Common myeloid progenitor, CD34-positive (primary cell): Measurements from ENCODE around the gene HMX1.

ENCODE experiments used
- CTCF ChIA-PET: fragments of 350-600 bp; sonication (Branson Sonifier 250); formaldehyde crosslinking; loops from one replicate; lab custom pipeline; 2021; ENCODE audit warnings: antibody characterized with exemption; lab: Charles Lee
- POLR2A ChIA-PET: fragments of 350-600 bp; sonication (Branson Sonifier 250); formaldehyde crosslinking; loops from one replicate; lab custom pipeline; 2021; ENCODE audit warnings: antibody characterized with exemption; lab: Charles Lee
- DNase-seq, 3 donors: peaks; one replicate each; pipeline versions ENCODE4 v3.0.0 to v3.0.0-alpha.2; 2013
- H3K27ac ChIP-seq, 2 experiments: 1 replicate in 1 of 2; 2 replicates in 1 of 2; pipeline ENCODE4 v1.7.0; 2013; ENCODE audit warnings: inconsistent platforms in 2 of 2, low read length in 2 of 2, mild to moderate bottlenecking in 2 of 2, low read depth in 1 of 2, moderate library complexity in 1 of 2; ENCODE audit not compliant: severe bottlenecking in 2 of 2, insufficient read depth in 1 of 2, poor library complexity in 1 of 2
- H3K27me3 ChIP-seq, 5 experiments: replicated peaks in 2 of 5; 1 replicate in 3 of 5; 2 replicates in 2 of 5; pipeline versions ENCODE4 v1.6.1 to v1.7.0; 2013; ENCODE audit warnings: low read length in 4 of 5, mild to moderate bottlenecking in 2 of 5, moderate library complexity in 2 of 5, inconsistent platforms in 1 of 5; ENCODE audit not compliant: insufficient read depth in 5 of 5, control insufficient read depth in 4 of 5
- H3K36me3 ChIP-seq, 4 experiments: 1 replicate in 2 of 4; 2 replicates in 2 of 4; pipeline versions ENCODE4 v1.6.1 to v1.7.0; 2013; ENCODE audit warnings: low read length in 3 of 4, control low read depth in 1 of 4, mild to moderate bottlenecking in 1 of 4; ENCODE audit not compliant: control insufficient read depth in 4 of 4, insufficient read depth in 4 of 4
- H3K4me1 ChIP-seq, 4 experiments: 1 replicate in 3 of 4; 2 replicates in 1 of 4; pipeline versions ENCODE4 v1.6.1 to v1.7.1; 2013; ENCODE audit warnings: low read length in 3 of 4, mild to moderate bottlenecking in 3 of 4, control low read depth in 1 of 4, inconsistent platforms in 1 of 4, moderate library complexity in 1 of 4; ENCODE audit not compliant: control insufficient read depth in 4 of 4, insufficient read depth in 4 of 4; ENCODE audit errors: control extremely low read depth in 1 of 4
- H3K4me3 ChIP-seq, 7 experiments: 1 replicate in 4 of 7; 2 replicates in 3 of 7; pipeline versions ENCODE4 v1.5.1 to v1.7.0; 2013; ENCODE audit warnings: mild to moderate bottlenecking in 7 of 7, low read length in 6 of 7, moderate library complexity in 6 of 7, inconsistent platforms in 2 of 7, low read depth in 2 of 7, control low read depth in 1 of 7; ENCODE audit not compliant: insufficient read depth in 4 of 7, control insufficient read depth in 1 of 7; ENCODE audit errors: extremely low read depth in 1 of 7
- H3K9me3 ChIP-seq, 5 experiments: 1 replicate in 4 of 5; 2 replicates in 1 of 5; pipeline versions ENCODE4 v1.6.1 to v1.7.1; 2013; ENCODE audit warnings: low read length in 4 of 5, mild to moderate bottlenecking in 2 of 5, inconsistent platforms in 1 of 5, low read depth in 1 of 5, moderate library complexity in 1 of 5; ENCODE audit not compliant: control insufficient read depth in 4 of 5, insufficient read depth in 2 of 5; ENCODE audit errors: control extremely low read depth in 1 of 5
- WGBS: methylation state at CpG from one replicate; pipeline ENCODE4 v1.1.5; 2013; ENCODE audit not compliant: insufficient coverage; 5-methylcytosine and 5-hydroxymethylcytosine counted together

HMX1 gene

GRCh38 chr4:8850074-8850829 is 21.4 kb downstream of the HMX1 start:
- WGBS, result 91% methylated on average over 22 of the region's 23 CpGs
- CTCF ChIA-PET, result no interaction called here

GRCh38 chr4:8849266-8850073 is 22.2 kb downstream of the HMX1 start:
- Histone ChIP-seq H3K4me1 (no peaks in the 10 kb centered on the region), H3K27ac (no peak overlapping the region), H3K4me3 (no peak overlapping the region), H3K36me3 (no peaks in the 10 kb centered on the region), H3K9me3 (peaks cover 0 to 9% (median 6%) of the 10 kb centered on the region in 5 experiments), H3K27me3 (peaks cover 5 to 95% (median 30%) of the 10 kb centered on the region in 5 experiments)
- ChIA-PET POLR2A (no interaction called here), CTCF (interaction anchor here (0.9 kb wide), 1 partner anchor 49 kb away, joined by 3 read pairs; no protein-coding TSS in a partner anchor)
- no peak for DNase-seq
- 66% methylated on average over 13 of the region's 18 CpGs for WGBS

More at GRCh38 chr4:8850074-8850829, 21.4 kb downstream of the HMX1 start:
- Histone ChIP-seq H3K9me3 (peaks cover 0 to 9% (median 6%) of the 10 kb centered on the region in 5 experiments), H3K27me3 (peaks cover 5 to 97% (median 33%) of the 10 kb centered on the region in 5 experiments), H3K4me1 (no peaks in the 10 kb centered on the region), H3K27ac (no peak overlapping the region), H3K4me3 (no peak overlapping the region), H3K36me3 (no peaks in the 10 kb centered on the region)
- POLR2A ChIA-PET, result no interaction called here
- no peak for DNase-seq

GRCh38 chr4:8848507-8849265 is 23.0 kb downstream of the HMX1 start:
- H3K27ac ChIP-seq, result no peak overlapping the region
- no peaks in the 10 kb centered on the region for H3K4me1 ChIP-seq
- H3K27me3 ChIP-seq, result peaks cover 5 to 87% (median 25%) of the 10 kb centered on the region in 5 experiments
- H3K36me3 ChIP-seq, result no peaks in the 10 kb centered on the region
- peaks cover 0 to 15% (median 10%) of the 10 kb centered on the region in 5 experiments for H3K9me3 ChIP-seq
- WGBS, result 75% methylated on average over 12 of the region's 14 CpGs
- no peak for DNase-seq
- POLR2A ChIA-PET, result no interaction called here
- no peak overlapping the region for H3K4me3 ChIP-seq
- CTCF ChIA-PET, result interaction anchor here (0.9 kb wide), 1 partner anchor 50 kb away, joined by 3 read pairs; no protein-coding TSS in a partner anchor

GRCh38 chr4:8847764-8848163 is 23.9 kb downstream of the HMX1 start:
- peaks cover 5 to 81% (median 25%) of the 10 kb centered on the region in 5 experiments for H3K27me3 ChIP-seq
- CTCF ChIA-PET, result no interaction called here
- DNase-seq, result no peak
- WGBS, result 18% methylated on average over 7 of the region's 10 CpGs
- no peaks in the 10 kb centered on the region for H3K36me3 ChIP-seq
- no peaks in the 10 kb centered on the region for H3K4me1 ChIP-seq
- H3K4me3 ChIP-seq, result no peak overlapping the region
- H3K9me3 ChIP-seq, result peaks cover 0 to 16% (median 8%) of the 10 kb centered on the region in 5 experiments
- no peak overlapping the region for H3K27ac ChIP-seq
- POLR2A ChIA-PET, result no interaction called here

- H3K36me3 ChIP-seq, result no peaks in the 10 kb centered on the region
- peaks cover 5 to 77% (median 23%) of the 10 kb centered on the region in 5 experiments for H3K27me3 ChIP-seq
- no peak for DNase-seq
- ChIA-PET CTCF (no interaction called here), POLR2A (no interaction called here)
- H3K27ac ChIP-seq, result no peak overlapping the region
- H3K4me1 ChIP-seq, result no peaks in the 10 kb centered on the region
- H3K4me3 ChIP-seq, result no peak overlapping the region
- peaks cover 0 to 13% (median 7%) of the 10 kb centered on the region in 5 experiments for H3K9me3 ChIP-seq
- WGBS, result 84% methylated on average over 12 of the region's 12 CpGs
Measured at GRCh38 chr4:8847331-8847730, 24.3 kb downstream of the HMX1 start.

- no peaks in the 10 kb centered on the region for H3K36me3 ChIP-seq
- peaks cover 0 to 17% (median 7%) of the 10 kb centered on the region in 5 experiments for H3K9me3 ChIP-seq
- H3K4me1 ChIP-seq, result no peaks in the 10 kb centered on the region
- H3K27me3 ChIP-seq, result peaks cover 5 to 75% (median 23%) of the 10 kb centered on the region in 5 experiments
- 79% methylated on average over 3 of the region's 3 CpGs for WGBS
- CTCF ChIA-PET, result no interaction called here
- POLR2A ChIA-PET, result no interaction called here
- H3K27ac ChIP-seq, result no peak overlapping the region
- no peak overlapping the region for H3K4me3 ChIP-seq
- no peak for DNase-seq
Measured at GRCh38 chr4:8846826-8847225, 24.8 kb downstream of the HMX1 start.
